NCI-H510A (cell line): Measurements from ENCODE around the gene STT3B.
"Not testable (repeated sequence)": the region's sequence is repeated elsewhere in the genome, so short reads cannot be mapped to it uniquely, and the experiment has no call there.

ENCODE experiments used
- DNase-seq: peaks from one replicate; lab custom pipeline; 2025; lab: John Stamatoyannopoulos, UW

The STT3B gene

DNA sequence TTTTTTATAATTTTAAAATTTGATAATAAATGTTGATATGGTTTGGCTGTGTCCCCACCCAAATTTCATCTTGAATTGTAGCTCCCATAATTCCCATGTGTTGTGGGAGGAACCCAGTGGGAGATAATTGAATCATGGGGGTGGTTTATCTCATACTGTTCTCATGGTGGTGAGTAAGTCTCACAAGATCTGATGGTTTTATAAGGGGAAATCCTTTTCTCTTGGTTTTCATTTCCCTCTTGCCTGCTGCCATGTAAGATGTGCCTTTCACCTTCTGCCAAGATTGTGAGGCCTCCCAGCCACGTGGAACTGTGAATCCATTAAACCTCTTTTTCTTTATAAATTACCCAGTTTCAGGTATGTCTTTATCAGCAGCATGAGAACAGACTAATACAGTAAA lies 72.6 kb downstream of the STT3B start:
- DNase-seq: not testable (repeated sequence)

DNA sequence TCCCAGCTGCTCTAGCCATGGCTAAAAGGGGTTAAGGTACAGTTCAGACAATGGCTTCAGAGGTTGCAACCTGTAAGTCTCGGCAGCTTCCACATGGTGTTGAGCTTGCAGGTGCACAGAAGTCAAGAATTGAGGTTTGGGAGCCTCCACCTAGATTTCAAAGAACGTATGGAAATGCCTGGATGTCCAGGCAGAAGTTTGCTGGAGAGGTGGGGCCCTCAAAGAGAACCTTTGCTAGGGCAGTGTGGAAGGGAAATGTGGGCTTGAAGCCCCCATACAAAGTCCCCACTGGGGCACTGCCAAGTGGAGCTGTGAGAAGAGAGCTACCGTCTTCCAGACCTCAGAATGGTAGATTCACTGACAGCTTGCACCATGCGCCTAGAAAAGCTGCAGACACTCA lies 73.7 kb downstream of the STT3B start:
- DNase-seq: no peak

DNA sequence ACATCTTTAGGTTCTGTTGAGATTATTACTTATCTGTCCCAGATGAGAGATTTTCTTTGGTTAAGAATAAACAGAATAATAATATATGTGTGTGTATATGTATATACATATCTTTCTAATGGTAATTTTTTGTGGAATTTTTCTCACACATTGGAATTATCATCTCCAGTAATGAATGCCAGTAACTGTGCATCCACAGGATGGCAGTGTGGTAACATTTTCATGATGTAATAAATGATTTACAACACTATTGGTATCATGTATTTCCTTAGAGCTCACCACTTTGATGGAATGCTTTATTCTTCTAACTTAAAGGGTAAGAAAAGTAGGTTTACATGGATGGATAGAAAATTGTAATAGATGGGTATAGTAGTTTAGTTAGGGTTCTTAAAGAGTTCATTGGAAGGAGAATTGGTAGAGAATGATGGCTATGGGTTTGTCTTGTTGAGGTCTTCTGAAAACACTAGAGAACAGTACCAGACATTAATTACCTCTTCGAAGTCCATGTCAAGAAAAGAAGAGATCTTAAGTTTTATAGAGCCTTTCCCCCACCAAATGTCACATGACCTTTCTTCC lies 78.1 kb downstream of the STT3B start:
- no peak for DNase-seq

DNA sequence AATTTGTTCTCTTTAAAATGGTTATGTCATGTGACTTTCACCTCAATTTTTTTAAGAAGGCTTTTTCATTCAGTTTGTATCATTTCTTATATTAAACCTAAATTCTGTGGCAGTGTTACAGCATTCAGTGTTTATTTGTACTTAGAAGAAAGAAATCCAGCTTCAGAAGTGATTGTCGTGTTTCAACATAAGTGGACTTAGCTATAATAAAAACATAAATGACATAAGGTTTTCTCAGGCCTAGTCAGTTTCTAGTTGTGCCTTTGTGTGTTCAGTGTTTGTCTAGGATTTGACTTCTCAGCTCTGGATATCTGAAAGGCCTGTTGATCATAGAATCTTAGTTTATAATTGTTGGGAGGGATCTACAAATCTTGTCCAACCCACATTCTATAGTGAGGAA lies 80.5 kb downstream of the STT3B start:
- no peak for DNase-seq

DNA sequence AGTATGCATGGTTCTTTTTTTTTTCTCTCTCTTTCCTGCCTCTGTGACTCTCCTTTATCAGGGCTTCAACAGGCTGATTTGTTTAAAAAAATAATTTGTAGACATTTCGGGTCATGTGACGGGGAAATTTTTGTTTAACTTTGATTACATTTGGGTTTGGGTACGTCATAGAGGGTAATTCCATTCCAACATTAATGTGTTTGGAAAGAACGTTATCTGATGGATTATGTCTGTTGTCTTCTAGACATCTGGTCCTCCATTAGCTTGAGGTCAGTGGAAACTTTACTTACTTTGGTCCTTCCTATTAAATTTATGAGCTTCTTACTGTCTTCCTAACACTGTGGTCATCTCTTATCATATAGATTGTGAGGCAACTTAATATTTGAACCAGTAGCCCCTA lies 80.9 kb downstream of the STT3B start:
- DNase-seq: no peak

GRCh38 chr3:31614162-31614921 lies 81.6 kb downstream of the STT3B start:
- no peak for DNase-seq

DNA sequence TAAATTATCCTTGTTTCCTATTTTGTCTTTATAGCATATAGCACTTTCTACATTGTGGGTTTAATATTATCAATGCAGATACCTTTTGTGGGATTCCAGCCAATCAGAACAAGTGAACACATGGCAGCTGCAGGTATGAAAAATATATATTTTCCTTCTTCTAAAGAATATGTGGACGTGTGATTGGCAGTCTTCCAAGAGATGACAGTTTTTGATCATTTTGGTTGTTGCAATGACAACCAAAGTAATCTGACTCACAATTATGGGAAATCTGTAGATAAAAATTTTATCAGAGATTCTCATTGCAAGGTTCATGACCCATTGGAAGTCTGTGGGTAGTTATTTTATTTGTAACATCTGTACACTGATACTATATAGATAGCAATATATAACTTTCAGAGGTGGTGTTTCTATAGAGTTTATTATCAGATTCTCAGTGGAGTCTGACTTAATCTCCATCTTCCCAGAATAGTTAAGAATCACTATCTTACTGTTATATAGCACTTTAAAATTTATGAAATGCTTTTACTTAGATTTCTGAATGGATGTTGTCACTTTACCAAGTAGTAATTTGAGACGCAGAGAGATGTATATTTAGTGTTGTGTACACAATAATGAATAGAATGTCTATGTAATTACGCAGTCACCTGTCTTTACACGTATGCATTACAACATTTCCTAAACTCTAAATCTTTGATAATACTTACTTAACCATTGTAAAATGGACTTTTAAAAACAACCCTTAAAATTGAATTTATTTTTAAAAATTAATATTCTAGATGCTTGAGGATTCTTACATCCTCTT lies 82.5 kb downstream of the STT3B start:
- no peak for DNase-seq

GRCh38 chr3:31616711-31617110 lies 84.0 kb downstream of the STT3B start:
- no peak for DNase-seq

DNA sequence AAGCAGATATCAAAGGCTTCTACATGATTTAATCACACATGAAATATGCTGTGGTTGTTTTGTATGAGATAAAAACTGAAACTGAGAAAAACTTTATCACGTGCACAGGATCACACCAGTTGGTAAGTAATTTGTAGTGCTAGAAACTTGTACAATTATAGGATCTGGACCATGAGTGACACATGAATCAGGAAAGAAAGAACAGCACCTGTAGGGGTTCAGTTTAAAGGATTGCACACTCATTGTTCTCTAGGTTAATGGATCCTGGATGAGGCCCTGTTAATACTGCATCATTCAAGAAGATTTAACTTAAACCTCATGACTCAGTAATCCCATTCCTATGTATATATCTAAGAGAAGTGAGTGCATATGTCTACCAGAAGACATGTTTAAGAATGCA lies 87.9 kb downstream of the STT3B start:
- no peak for DNase-seq

- DNase-seq: no peak
Measured at GRCh38 chr3:31621314-31621713, 88.6 kb downstream of the STT3B start.

DNA sequence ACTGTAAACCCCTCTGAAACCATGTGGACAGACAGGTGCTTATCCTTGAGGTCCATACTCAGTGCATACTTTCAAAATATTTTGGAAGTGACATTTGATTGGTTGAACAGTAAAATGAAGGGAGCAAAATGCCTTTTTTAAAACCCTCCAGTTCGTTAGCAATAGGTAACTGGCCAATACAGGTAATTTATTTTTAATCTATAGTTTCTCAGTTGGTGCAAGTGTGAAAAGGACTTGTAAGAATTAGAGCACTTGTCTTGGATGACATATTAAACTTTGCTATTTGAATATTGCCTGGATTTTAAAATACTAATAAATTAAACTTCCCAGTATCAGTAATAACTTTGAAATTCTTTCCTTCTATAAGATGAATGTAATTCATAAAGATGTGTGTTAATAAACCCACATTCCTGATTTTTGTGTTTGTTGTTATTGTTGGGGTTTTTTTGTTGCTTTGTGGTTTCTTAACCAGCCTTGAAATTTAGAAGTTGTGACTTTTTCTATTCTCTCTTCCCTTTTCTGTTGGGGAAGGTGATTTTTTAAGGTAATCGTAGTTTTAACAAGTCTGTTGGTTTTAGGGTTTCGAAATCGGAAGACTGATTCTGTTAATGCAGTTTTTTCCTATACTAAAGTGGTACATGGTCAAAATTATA lies 90.0 kb downstream of the STT3B start:
- DNase-seq: no peak

DNA sequence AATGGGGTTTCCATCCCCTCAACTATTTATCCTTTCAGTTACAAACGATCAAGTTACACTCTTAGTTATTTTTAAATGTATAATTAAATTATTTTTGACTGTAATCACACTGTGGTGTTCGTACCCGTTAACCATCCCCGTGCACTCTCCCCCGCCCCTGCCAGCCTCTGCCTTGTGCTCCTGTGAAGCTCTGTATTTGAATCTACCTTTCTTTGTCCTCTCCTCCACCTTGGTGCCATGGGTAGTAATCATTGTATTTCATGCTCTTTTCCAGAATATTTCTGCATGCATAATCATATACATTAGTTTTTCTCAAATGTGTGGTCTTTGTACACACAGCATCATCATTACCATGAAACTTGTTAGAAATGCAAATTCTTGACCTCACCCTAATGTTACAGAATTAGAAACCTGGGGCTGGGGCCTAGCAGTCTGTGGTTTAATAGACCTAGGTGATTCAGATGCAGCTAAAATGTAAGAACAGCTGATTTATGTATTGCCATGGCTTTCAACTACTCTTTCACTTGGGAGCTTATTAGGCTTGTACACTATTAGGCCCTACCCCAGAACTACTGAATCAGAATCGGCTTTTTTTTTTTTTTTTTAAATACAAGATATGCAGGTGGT lies 91.5 kb downstream of the STT3B start:
- DNase-seq: no peak

- DNase-seq: no peak
Measured at GRCh38 chr3:31625358-31625757, 92.6 kb downstream of the STT3B start.

GRCh38 chr3:31629054-31629453 lies 96.3 kb downstream of the STT3B start:
- DNase-seq: no peak

- no peak for DNase-seq
Measured at GRCh38 chr3:31634476-31634875, 101.8 kb downstream of the STT3B start.

DNA sequence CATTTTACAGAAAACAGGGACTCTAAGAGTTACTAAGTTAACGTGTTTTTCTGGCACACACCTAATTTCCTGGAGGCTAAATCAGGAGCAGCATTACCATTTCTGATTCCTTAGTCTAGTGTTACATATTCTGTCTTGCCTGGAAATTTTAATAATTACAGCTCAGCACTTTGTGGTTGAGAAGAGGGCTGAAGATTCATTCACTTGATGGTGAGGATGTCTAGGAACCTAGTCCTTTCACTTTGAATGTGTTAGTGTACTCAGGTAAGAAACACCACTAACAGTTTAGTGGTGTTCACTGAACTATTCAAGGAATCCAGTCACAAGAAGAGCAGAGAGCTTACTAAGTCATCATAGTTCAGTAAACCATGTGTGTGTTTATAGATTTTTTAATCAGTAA lies 102.8 kb downstream of the STT3B start:
- no peak for DNase-seq

GRCh38 chr3:31636049-31636448 lies 103.3 kb downstream of the STT3B start:
- DNase-seq: no peak

DNA sequence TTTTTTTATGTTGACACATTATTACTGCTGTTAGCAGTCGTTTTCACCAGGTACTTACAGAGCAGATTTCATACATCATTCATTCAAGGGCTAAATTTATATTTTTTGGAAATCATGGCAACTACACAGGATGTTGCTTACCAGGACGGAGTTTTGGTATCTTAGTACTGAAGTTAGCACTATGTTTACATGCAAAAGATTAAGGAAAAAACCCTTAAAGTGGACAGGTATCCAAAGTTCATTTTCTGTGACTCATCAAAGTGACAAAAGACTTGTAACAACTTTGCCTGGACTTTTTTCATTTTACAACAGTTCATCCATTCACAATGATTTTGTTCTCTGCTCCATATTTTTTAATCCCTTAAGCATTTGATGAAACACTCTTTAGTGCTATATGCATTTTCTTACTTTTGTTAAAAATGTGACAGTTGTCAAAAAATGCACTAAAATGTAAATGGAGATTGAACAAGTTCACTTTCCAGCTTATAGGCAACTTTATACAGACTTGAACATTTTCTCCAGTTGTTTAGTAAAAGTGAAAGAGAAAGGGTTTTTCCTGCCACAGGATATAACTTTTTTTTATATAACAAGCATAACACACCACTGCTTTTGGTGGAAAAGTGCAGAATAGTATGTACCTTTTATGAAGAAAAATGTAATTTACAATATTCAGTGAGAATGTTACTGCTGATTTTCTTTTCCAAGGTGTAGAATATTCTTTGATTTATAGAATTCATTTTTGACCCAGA lies 104.1 kb downstream of the STT3B start:
- no peak for DNase-seq

DNA sequence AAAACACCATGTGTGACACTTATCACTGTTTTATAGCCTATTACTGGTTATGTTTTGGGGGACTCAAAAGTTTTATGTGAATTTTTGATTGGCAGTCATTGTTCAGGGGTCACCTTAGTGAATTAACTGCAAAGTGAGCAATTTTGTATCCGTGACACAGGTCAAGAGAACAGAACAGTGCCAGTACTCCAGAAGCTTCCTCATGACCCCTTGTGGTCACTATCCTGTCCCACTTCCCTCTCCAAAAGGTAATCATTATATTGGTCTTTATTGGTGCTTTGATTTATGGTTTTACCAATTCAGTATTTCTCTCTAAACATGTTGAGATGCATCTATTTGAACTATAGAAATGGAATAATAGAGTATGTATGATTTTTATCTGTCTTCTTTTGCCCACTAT lies 107.1 kb downstream of the STT3B start:
- no peak for DNase-seq

- no peak for DNase-seq
Measured at GRCh38 chr3:31645256-31645655, 112.5 kb downstream of the STT3B start.

DNA sequence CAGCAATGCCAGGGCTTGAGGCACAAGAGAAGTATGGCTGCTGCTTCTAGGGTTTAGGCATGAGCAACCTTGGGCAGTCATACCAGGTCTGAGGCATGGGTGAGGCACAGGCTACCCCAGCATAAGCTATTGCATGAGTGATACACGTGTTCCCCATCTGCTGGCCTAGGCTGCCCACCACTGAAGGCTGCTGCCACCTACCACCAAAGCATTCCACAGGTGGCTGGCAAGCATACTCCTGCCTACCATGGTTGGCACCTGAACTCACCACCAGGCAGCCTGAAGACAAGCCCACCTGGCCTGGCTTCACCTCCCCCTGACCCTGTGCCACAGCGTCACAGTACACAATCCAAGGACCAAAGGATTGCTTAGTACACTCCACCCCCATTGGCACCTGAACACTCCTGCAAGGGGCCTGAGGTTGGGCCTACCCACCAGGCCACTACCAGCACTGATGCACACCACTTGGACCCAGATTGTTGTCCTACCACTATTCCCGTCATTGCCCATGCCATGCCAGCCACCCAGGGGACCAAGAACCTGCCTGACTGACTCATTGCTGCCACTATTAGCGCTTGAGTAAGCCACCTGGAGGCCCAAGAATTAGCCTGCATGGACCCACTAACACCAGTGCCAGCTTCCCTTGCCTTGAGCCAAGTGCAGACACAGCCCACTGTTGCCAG lies 115.7 kb downstream of the STT3B start:
- no peak for DNase-seq
